T-cell (primary cell): ENCODE measurements around the gene ZNF764. TPM values are rescaled to one million over a fixed set of nuclear protein-coding genes. Genes with fewer than 3 reads are reported as not detected.
"Not testable (repeated sequence)": the region's sequence is repeated elsewhere in the genome, so short reads cannot be mapped to it uniquely, and the experiment has no call there.

Experiments used
- ATAC-seq, 4 experiments: fragments of 200-7000 bp in 3 of 4; fragments of 150-1000 bp in 1 of 4; cut with Tn5 transposase; replicated peaks in 1 of 4; 1 replicate in 3 of 4; 2 replicates in 1 of 4; pipeline ENCODE4 v1.10.0; 2021; ENCODE audit warnings: moderate library complexity in 3 of 4, mild to moderate bottlenecking in 2 of 4, moderate number of reproducible peaks in 1 of 4
- CTCF ChIA-PET, 2 donors: fragments of 300-600 bp; sonication (Branson Sonifier 250); formaldehyde crosslinking; loops; one replicate each; lab custom pipeline; 2022; ENCODE audit warnings: antibody characterized with exemption in 2 of 2; lab: Charles Lee
- POLR2A ChIA-PET, 2 donors: fragments of 300-600 bp; sonication (Branson Sonifier 250); formaldehyde crosslinking; loops; one replicate each; lab custom pipeline; 2022; ENCODE audit warnings: antibody characterized with exemption in 2 of 2; lab: Charles Lee
- DNase-seq, 35 experiments: peaks; one replicate each; pipeline versions ENCODE4 v3.0.0 to v3.0.0-alpha.2; 2013 to 2023
- H3K27ac ChIP-seq: one replicate; pipeline ENCODE4 v1.5.1; 2013; ENCODE audit warnings: low read length
- H3K27me3 ChIP-seq, 2 experiments: replicated peaks in 1 of 2; 1 replicate in 1 of 2; 2 replicates in 1 of 2; pipeline versions ENCODE4 v1.6.1 to v1.7.0; 2013; ENCODE audit warnings: low read length in 1 of 2, mixed read lengths in 1 of 2; ENCODE audit not compliant: control insufficient read depth in 2 of 2, insufficient read depth in 2 of 2; ENCODE audit errors: extremely low read depth in 1 of 2
- H3K36me3 ChIP-seq, 2 donors: 1 replicate in 1 of 2; 2 replicates in 1 of 2; pipeline versions ENCODE4 v1.6.1 to v1.7.0; 2013; ENCODE audit warnings: low read length in 1 of 2; ENCODE audit not compliant: control insufficient read depth in 2 of 2, insufficient read depth in 1 of 2; ENCODE audit errors: extremely low read depth in 1 of 2
- H3K4me1 ChIP-seq, 2 experiments: 1 replicate in 1 of 2; 2 replicates in 1 of 2; pipeline versions ENCODE4 v1.6.1 to v1.7.0; 2013; ENCODE audit warnings: low read length in 2 of 2, mixed read lengths in 1 of 2; ENCODE audit not compliant: insufficient read depth in 2 of 2, control insufficient read depth in 1 of 2; ENCODE audit errors: extremely low read depth in 1 of 2
- H3K4me3 ChIP-seq, 2 donors: 1 replicate in 1 of 2; 2 replicates in 1 of 2; pipeline versions ENCODE4 v1.5.1 to v1.7.0; 2013; ENCODE audit warnings: mild to moderate bottlenecking in 2 of 2, low read length in 1 of 2, moderate library complexity in 1 of 2; ENCODE audit not compliant: control insufficient read depth in 1 of 2; ENCODE audit errors: extremely low read depth in 1 of 2
- H3K9me3 ChIP-seq: 2 replicates; pipeline ENCODE4 v1.7.0; 2013
- H3K27ac Mint-ChIP-seq, 2 donors: one replicate each; pipeline ENCODE4 v1.8.0; 2020 to 2021; ENCODE audit warnings: mild to moderate bottlenecking in 2 of 2, mixed read lengths in 2 of 2
- H3K27me3 Mint-ChIP-seq, 2 donors: one replicate each; pipeline ENCODE4 v1.8.0; 2021 to 2022; ENCODE audit warnings: mixed read lengths in 2 of 2
- H3K36me3 Mint-ChIP-seq: one replicate; pipeline ENCODE4 v1.8.0; 2021; ENCODE audit warnings: mixed read lengths
- H3K4me1 Mint-ChIP-seq, 3 donors: one replicate each; pipeline ENCODE4 v1.8.0; 2020 to 2022; ENCODE audit warnings: mixed read lengths in 3 of 3, mild to moderate bottlenecking in 1 of 3
- H3K4me3 Mint-ChIP-seq, 3 donors: one replicate each; pipeline ENCODE4 v1.8.0; 2020 to 2022; ENCODE audit warnings: mild to moderate bottlenecking in 3 of 3, mixed read lengths in 3 of 3, moderate library complexity in 3 of 3
- H3K9me3 Mint-ChIP-seq, 3 donors: one replicate each; pipeline ENCODE4 v1.8.0; 2020 to 2022; ENCODE audit warnings: mixed read lengths in 3 of 3
- WGBS: methylation state at CpG from one replicate; pipeline ENCODE4 v1.1.5; 2013; ENCODE audit warnings: missing lambda C conversion rate; ENCODE audit not compliant: insufficient coverage; 5-methylcytosine and 5-hydroxymethylcytosine counted together
- total RNA-seq, 35 experiments: library from RNA in 6 of 35; stranded (reverse) in 6 of 35; fragments of 120-200 nt in 1 of 35; gene quantifications; one replicate each; pipeline versions ENCODE4 v1.2.1 to v1.2.4 and lab custom pipeline; 2013 to 2026

The ZNF764 gene
- total RNA-seq, 5 donors from 2014 or later (not counting 1 experiment from before 2014, with no cell fraction given) = 14.9 to 33.9 (median 27.3) TPM

DNA sequence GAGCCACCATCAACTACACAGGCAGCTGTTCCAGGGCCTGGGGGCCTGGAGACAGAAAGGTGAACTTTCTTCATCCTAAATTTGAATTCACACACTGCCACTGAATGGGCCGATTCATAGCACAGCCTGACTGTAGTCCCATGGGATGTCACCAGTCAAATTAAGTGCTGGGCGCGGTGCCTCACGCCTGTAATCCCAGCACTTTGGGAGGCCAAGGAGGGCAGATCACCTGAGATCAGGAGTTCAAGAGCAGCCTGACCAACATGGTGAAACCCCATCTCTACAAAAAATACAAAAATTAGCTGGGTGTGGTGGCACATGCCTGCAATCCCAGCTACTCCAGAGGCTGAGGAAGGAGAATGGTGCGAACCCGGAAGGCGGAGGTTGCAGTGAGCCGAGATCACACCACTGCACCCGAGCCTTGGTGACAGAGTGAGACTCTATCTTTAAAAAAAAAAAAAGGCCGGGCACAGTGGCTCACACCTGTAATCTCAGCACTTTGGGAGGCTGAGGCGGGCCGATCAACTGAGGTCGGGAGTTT is 18.1 kb downstream of the ZNF764 start:
- H3K4me1 ChIP-seq = peaks cover 7 to 17% of the 10 kb centered on the region in 2 experiments
- POLR2A ChIA-PET = interaction anchor here in 1 of 2 donors (0.6 kb wide), 1 partner anchor 17 kb away, joined by 4 read pairs; no protein-coding TSS in a partner anchor
- H3K4me3 Mint-ChIP-seq, H3K9me3 Mint-ChIP-seq, H3K27me3 ChIP-seq, H3K4me3 ChIP-seq, H3K36me3 Mint-ChIP-seq, CTCF ChIA-PET, H3K27ac Mint-ChIP-seq, H3K36me3 ChIP-seq, ATAC-seq, DNase-seq, H3K27ac ChIP-seq, H3K27me3 Mint-ChIP-seq, H3K9me3 ChIP-seq: not testable (repeated sequence)
- 96% methylated on average over 8 of the region's 13 CpGs for WGBS
- peaks cover 20 to 23% (median 21%) of the 10 kb centered on the region in 3 donors for H3K4me1 Mint-ChIP-seq

DNA sequence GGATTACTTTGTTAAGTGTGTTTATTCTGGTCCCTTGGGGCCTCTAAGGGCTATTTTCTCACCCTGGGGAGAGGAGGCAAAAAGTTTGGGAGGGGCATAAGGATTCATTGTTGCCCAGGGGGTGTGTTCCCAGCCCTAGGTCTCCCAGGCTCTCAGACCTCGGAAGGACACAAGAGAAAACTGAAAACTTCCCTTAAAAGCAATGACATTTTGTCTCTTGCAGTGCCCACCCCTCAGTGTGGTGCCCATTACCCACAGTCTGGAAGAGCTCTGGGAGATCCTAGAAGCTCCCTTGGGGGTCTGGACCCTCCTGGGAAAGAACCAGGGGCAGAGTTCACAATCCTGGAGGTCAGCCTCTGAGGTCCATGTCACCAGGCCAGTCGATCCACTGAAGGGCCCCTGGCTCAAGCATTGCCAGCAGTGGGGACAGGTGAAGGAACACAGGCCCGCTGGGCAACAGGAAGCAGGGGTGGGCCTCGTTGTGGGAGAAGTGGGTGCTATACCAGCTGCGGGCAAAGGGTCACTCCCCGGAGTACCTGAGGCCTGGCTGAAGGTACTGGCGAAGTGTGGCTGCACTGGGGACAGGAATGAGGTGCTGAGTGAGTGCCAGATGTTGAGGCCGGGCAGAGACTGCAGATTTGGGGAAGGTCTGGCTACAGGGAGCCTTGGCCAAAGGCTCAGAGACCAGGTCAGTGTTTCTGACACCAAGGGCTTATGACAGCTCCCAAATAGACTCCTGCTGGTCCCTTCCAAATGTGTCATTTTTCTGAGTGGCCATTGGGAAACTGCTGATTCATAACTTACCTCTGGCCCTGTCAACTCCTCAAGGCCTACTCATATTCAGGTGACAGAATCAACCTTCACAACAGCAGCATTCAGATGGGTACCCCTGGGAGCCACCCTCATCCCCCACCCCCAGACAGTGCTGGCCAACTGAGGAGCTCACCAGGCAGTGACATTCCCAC is 18.9 kb downstream of the ZNF764 start:
- Mint-ChIP-seq H3K4me1 (peaks cover 20 to 26% (median 25%) of the 10 kb centered on the region in 3 donors), H3K9me3 (no peaks in the 10 kb centered on the region), H3K27ac (no peak overlapping the region), H3K4me3 (no peak overlapping the region), H3K36me3 (no peaks in the 10 kb centered on the region), H3K27me3 (no peaks in the 10 kb centered on the region)
- H3K27me3 ChIP-seq = no peaks in the 10 kb centered on the region
- no peaks in the 10 kb centered on the region for H3K9me3 ChIP-seq
- no peak overlapping the region for H3K4me3 ChIP-seq
- peaks cover 7 to 22% of the 10 kb centered on the region in 2 experiments for H3K4me1 ChIP-seq
- 83% methylated on average over 5 of the region's 8 CpGs for WGBS
- POLR2A ChIA-PET = interaction anchor here in 1 of 2 donors (0.6 kb wide), 1 partner anchor 17 kb away, joined by 4 read pairs; no protein-coding TSS in a partner anchor
- ATAC-seq (no peak), DNase-seq (no peak)
- H3K36me3 ChIP-seq = no peaks in the 10 kb centered on the region
- CTCF ChIA-PET = no interaction called here
- H3K27ac ChIP-seq = no peak overlapping the region

DNA sequence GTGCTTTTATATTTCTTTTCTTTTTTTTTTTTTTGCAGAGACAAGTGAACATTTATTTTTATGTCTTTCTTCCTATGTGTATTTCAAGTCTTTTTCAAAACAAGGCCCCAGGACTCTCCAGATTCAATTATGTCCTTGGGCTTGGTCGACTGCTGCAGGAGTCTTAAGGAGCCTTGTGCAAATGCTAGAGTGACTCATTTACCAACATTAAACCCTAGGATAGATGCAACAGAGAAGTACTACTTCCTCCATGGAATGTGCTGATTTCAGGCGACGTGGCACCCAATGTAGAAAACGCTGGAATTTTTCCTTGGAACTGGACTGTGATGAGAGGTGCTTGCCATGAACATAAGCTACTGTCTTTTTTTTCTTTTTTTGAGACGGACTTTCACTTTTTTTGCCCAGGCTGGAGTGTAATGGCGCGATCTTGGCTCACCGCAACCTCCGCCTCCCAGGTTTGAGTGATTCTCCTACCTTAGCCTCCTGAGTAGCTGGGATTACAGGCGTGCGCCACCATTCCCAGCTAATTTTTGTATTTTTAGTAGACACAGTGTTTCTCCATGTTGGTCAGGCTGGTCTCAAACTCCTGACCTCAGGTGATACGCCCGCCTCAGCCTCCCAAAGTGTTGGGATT is 21.7 kb downstream of the ZNF764 start:
- ChIA-PET POLR2A (interaction anchor here (0.6 to 2.1 kb wide), 3 partner anchors 35 to 122 kb away, joined by 6 to 11 read pairs (median 7); partner anchors contain the start of gene ZNF688 (in 1 of the 2)), CTCF (interaction anchor here (1.0 to 3.7 kb wide), 5 partner anchors 21 to 127 kb away, joined by 3 to 46 read pairs (median 5); partner anchors contain the start of gene ZNF764 (in 1 of the 2))
- not testable (repeated sequence) for H3K36me3 Mint-ChIP-seq, H3K9me3 ChIP-seq, ATAC-seq, H3K9me3 Mint-ChIP-seq, DNase-seq, H3K27me3 ChIP-seq, H3K27me3 Mint-ChIP-seq
- Mint-ChIP-seq H3K4me3 (peak overlapping the region; percentile 92 to 100 (median 97)), H3K27ac (peak overlapping the region; percentile 95 to 99), H3K4me1 (peaks cover 29 to 31% (median 30%) of the 10 kb centered on the region in 3 donors)
- H3K4me1 ChIP-seq = peaks cover 7 to 36% of the 10 kb centered on the region in 2 experiments
- WGBS = 93% methylated on average over 8 of the region's 13 CpGs
- H3K36me3 ChIP-seq = peaks cover 3 to 14% of the 10 kb centered on the region in 2 donors
- H3K27ac ChIP-seq = peak overlapping the region; percentile 97
- H3K4me3 ChIP-seq = peak overlapping the region in 1 of 2 donors; percentile 83

DNA sequence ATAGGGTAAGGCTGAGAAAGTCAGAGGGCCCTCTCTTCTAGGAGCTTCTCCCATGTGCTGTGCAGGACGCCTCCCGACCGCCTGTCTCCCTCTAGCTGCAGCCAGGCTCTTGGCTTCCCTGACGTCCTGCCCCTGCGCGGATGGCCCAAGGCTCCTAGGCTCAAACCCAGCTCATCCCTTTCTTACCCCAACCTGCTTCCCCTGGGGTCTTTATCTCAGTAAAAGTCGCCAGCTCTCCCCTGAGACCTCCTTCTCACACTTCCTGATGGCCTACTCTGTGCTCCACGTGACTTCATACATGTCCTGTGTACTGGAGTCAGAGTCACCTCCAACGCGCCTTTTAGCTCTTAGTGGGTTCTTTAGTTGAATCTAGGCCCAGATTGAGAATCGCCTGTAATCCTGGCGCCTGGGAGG is 22.4 kb downstream of the ZNF764 start:
- no peaks in the 10 kb centered on the region for H3K9me3 Mint-ChIP-seq
- CTCF ChIA-PET = interaction anchor here (0.5 to 3.7 kb wide), 17 partner anchors 16 to 126 kb away, joined by 3 to 46 read pairs (median 5); partner anchors contain the start of genes DCTPP1 (in 2 of the 2), ZNF688 (in 1 of the 2), ZNF689 (in 1 of the 2) and ZNF764 (in 1 of the 2)
- POLR2A ChIA-PET = interaction anchor here (0.6 to 2.1 kb wide), 6 partner anchors 16 to 121 kb away, joined by 3 to 11 read pairs (median 6); partner anchors contain the start of gene ZNF688 (in 1 of the 2)
- peak in 30 of 35 experiments; percentile 28 to 76 (median 44) for DNase-seq
- peak overlapping the region; percentile 95 to 99 for H3K27ac Mint-ChIP-seq
- no peaks in the 10 kb centered on the region for H3K27me3 ChIP-seq
- peak overlapping the region; percentile 92 to 100 (median 97) for H3K4me3 Mint-ChIP-seq
- H3K36me3 ChIP-seq = peaks cover 3 to 20% of the 10 kb centered on the region in 2 donors
- 1% methylated on average over 10 of the region's 12 CpGs for WGBS
- H3K4me3 ChIP-seq = peak overlapping the region; percentile 83 to 97
- ATAC-seq = peak; percentile 60 to 65 (median 62)
- H3K27me3 Mint-ChIP-seq = no peaks in the 10 kb centered on the region
- peaks cover 3% of the 10 kb centered on the region for H3K36me3 Mint-ChIP-seq
- no peaks in the 10 kb centered on the region for H3K9me3 ChIP-seq
- peaks cover 29 to 34% (median 30%) of the 10 kb centered on the region in 3 donors for H3K4me1 Mint-ChIP-seq
- peaks cover 7 to 36% of the 10 kb centered on the region in 2 experiments for H3K4me1 ChIP-seq
- peak overlapping the region; percentile 97 for H3K27ac ChIP-seq

DNA sequence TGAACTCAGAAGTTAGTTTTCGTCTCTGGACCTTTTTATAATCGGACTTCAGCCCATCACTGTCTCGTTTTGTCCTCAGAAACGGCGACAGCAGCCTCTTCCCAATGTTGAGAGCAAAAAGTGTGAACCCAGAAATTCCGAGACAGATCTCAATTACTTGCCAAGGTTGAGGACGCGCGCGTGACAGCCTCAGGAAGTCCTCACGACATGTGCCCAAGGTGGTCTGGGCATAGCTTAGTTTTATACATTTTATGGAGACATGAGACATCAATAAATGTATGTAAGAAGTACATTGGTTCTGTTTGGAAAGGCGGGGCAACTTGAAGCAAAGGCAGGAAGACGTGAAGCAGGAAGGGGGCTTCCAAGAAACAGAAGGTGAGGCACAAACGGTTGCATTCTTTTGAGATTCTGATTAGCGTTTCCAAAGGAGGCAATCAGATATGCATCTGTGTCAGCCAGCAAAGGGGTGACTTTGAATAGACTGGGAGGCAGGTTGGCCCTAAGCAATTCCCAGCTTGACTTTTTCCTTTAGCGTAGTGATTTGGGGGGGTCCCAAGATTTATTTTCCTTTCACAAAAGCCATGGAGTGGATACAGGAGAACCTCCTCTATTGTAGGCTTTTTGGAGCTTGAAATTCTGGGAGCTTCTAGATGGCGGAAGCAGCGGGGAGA is 22.9 kb downstream of the ZNF764 start:
- peak overlapping the region; percentile 95 to 99 for H3K27ac Mint-ChIP-seq
- Histone ChIP-seq H3K27ac (peak overlapping the region; percentile 97), H3K4me1 (peaks cover 7 to 42% of the 10 kb centered on the region in 2 experiments), H3K36me3 (peaks cover 3 to 23% of the 10 kb centered on the region in 2 donors), H3K4me3 (peak overlapping the region; percentile 83 to 97), H3K9me3 (no peaks in the 10 kb centered on the region), H3K27me3 (no peaks in the 10 kb centered on the region)
- DNase-seq (peak in 11 of 35 experiments; percentile 8 to 68 (median 30)), ATAC-seq (peak; percentile 35 to 42 (median 36))
- H3K4me1 Mint-ChIP-seq = peaks cover 30 to 36% (median 31%) of the 10 kb centered on the region in 3 donors
- ChIA-PET CTCF (interaction anchor here (0.5 to 3.7 kb wide), 17 partner anchors 16 to 126 kb away, joined by 3 to 46 read pairs (median 5); partner anchors contain the start of genes DCTPP1 (in 2 of the 2), ZNF688 (in 1 of the 2), ZNF689 (in 1 of the 2) and ZNF764 (in 1 of the 2)), POLR2A (interaction anchor here (0.6 to 2.1 kb wide), 7 partner anchors 17 to 99 kb away, joined by 3 to 11 read pairs (median 6); partner anchors contain the start of genes ZNF688 (in 1 of the 2) and ZNF764 (in 1 of the 2))
- H3K4me3 Mint-ChIP-seq = peak overlapping the region; percentile 92 to 100 (median 97)
- no peaks in the 10 kb centered on the region for H3K9me3 Mint-ChIP-seq
- no peaks in the 10 kb centered on the region for H3K27me3 Mint-ChIP-seq
- H3K36me3 Mint-ChIP-seq = peaks cover 3% of the 10 kb centered on the region
- WGBS = 2% methylated on average over 15 of the region's 18 CpGs
